Ovary (tissue), 9 donors: ENCODE measurements around the gene COX7B2. TPM values are rescaled to one million over a fixed set of nuclear protein-coding genes. Genes with fewer than 3 reads are reported as not detected.

ENCODE experiments used
- DNase-seq, 5 donors: peaks; one replicate each; pipeline ENCODE4 v3.0.0-alpha.2; 2019 to 2020
- H3K27ac ChIP-seq, 2 donors: fragments of 200-600 bp; one replicate each; pipeline versions ENCODE4 v1.5.1 to v1.8.0; 2019 to 2022
- H3K27me3 ChIP-seq: fragments of 200-600 bp; one replicate; pipeline ENCODE4 v1.8.0; 2022
- H3K36me3 ChIP-seq: fragments of 200-600 bp; sonication (generic); one replicate; pipeline ENCODE4 v1.5.1; 2019
- H3K4me1 ChIP-seq: one replicate; pipeline ENCODE4 v1.8.1; 2013; ENCODE audit warnings: mild to moderate bottlenecking, moderate library complexity; ENCODE audit not compliant: insufficient read depth
- H3K4me3 ChIP-seq: fragments of 200-600 bp; sonication (generic); one replicate; pipeline ENCODE4 v1.5.1; 2017
- H3K9me3 ChIP-seq, 2 donors: fragments of 200-600 bp in 1 of 2; sonication (generic) in 1 of 2; one replicate each; pipeline versions ENCODE4 v1.5.1 to v1.8.1; 2013 to 2019; ENCODE audit warnings: mild to moderate bottlenecking in 1 of 2, moderate library complexity in 1 of 2
- CTCF ChIP-seq, 3 donors: fragments of 450-650 bp in 2 of 3; fragments of 200-600 bp in 1 of 3; IDR thresholded peaks; one replicate each; pipeline versions ENCODE4 v1.5.1 to v1.8.0; 2016 to 2022; ENCODE audit warnings: antibody characterized with exemption in 3 of 3, mild to moderate bottlenecking in 1 of 3
- EP300 ChIP-seq: sonication (generic); formaldehyde crosslinking; IDR thresholded peaks from one replicate; pipeline ENCODE4 v1.6.1; 2017; ENCODE audit warnings: antibody characterized with exemption
- POLR2A ChIP-seq: fragments of 450-650 bp; IDR thresholded peaks from one replicate; pipeline ENCODE4 v1.6.1; 2017; ENCODE audit warnings: antibody characterized with exemption, mild to moderate bottlenecking, moderate library complexity
- WGBS, 3 donors: extraction: QIAGEN DNeasy Blood & Tissue Kit in 1 of 3; methylation state at CpG; one replicate each; pipeline versions ENCODE4 v1.1.5 to v1.1.7; 2013 to 2017; 5-methylcytosine and 5-hydroxymethylcytosine counted together
- intact Hi-C, 4 donors: fragments of 100-400 bp; cut with DNase I; formaldehyde crosslinking; loops; one replicate each; pipeline versions ENCODE4 v1.11.0 to v1.15.1; 2022 to 2023
- polyA plus RNA-seq, 2 donors: library from polyadenylated mRNA; stranded (reverse); fragments of 200-250 nt in 1 of 2; fragments of 350-450 nt in 1 of 2; fragmentation: Illumina TruSeq in 1 of 2; extraction: RNeasy Lipid Tissue Mini Kit (QIAGEN cat#74804) in 1 of 2; gene quantifications; one replicate each; pipeline ENCODE4 v1.2.3, GENCODE V29; 2013 to 2014
- total RNA-seq, 7 donors: library from RNA; depleted of rRNA in 2 of 7; stranded (reverse); fragments of >200 nt in 2 of 7; fragmentation: NEBNext Ultra II Directional in 3 of 7; extraction: Animal tissue kit (Norgen Biotek cat#: 25700) in 3 of 7; gene quantifications; one replicate each; pipeline versions ENCODE4 v1.1.0 to v1.2.4, GENCODE V29; 2016 to 2023
- donor health status: DM: no; HTN: no; CAD: no; lungs with moderate emphysema.
- donor health status: DM: no; HTN: no; CAD: no.
- donor health status: Bipolar disorder and iron deficiency.
- donor health status: DM: yes; HTN: yes; CAD: no.
- donor health status: DM: no; HTN: no; CAD: no.
- donor health status: DM: yes; HTN: yes; CAD: no.

COX7B2 gene
- total and polyA plus RNA-seq, 9 donors: not detected

GRCh38 chr4:46924789-46925529, 15.9 kb upstream of the COX7B2 start:
- H3K27ac ChIP-seq: no peak overlapping the region
- no peak for DNase-seq
- H3K36me3 ChIP-seq: no peaks in the 10 kb centered on the region
- TF ChIP-seq POLR2A (no peak), EP300 (no peak), CTCF (IDR thresholded peaks at IDR 0.05) (no peak)
- H3K27me3 ChIP-seq: no peaks in the 10 kb centered on the region
- no peak overlapping the region for H3K4me3 ChIP-seq
- intact Hi-C loops: no loop called here
- no peaks in the 10 kb centered on the region for H3K4me1 ChIP-seq
- H3K9me3 ChIP-seq: no peaks in the 10 kb centered on the region

GRCh38 chr4:46922205-46922604, 13.2 kb upstream of the COX7B2 start:
- Histone ChIP-seq H3K36me3 (no peaks in the 10 kb centered on the region), H3K4me3 (no peak overlapping the region), H3K27me3 (no peaks in the 10 kb centered on the region), H3K9me3 (no peaks in the 10 kb centered on the region), H3K27ac (no peak overlapping the region), H3K4me1 (no peaks in the 10 kb centered on the region)
- DNase-seq: no peak
- TF ChIP-seq POLR2A (no peak), EP300 (no peak)
- WGBS, 3 donors: 24 to 39% (median 30%) methylated on average over 3 of the region's 3 CpGs
- intact Hi-C loops: no loop called here

- no peaks in the 10 kb centered on the region for H3K4me1 ChIP-seq
- TF ChIP-seq CTCF (IDR thresholded peaks at IDR 0.05): no peak
- TF ChIP-seq POLR2A: no peak
- no peak for TF ChIP-seq EP300
- no peak overlapping the region for H3K27ac ChIP-seq
- WGBS, 3 donors: 77 to 91% (median 80%) methylated on average over 4 of the region's 4 CpGs
- no peaks in the 10 kb centered on the region for H3K9me3 ChIP-seq
- H3K4me3 ChIP-seq: no peak overlapping the region
- no peak for DNase-seq
- intact Hi-C loops: no loop called here
- no peaks in the 10 kb centered on the region for H3K36me3 ChIP-seq
- H3K27me3 ChIP-seq: no peaks in the 10 kb centered on the region
Observed at GRCh38 chr4:46908148-46908547, 897 bp downstream of the COX7B2 start.

GRCh38 chr4:46900082-46900481, 9.0 kb downstream of the COX7B2 start:
- WGBS, 3 donors: 0 to 40% (median 14%) methylated on average over 1 of the region's 1 CpG

More at GRCh38 chr4:46900082-46900481, 9.0 kb downstream of the COX7B2 start:
- Histone ChIP-seq H3K36me3 (no peaks in the 10 kb centered on the region), H3K4me1 (no peaks in the 10 kb centered on the region), H3K27me3 (no peaks in the 10 kb centered on the region), H3K9me3 (no peaks in the 10 kb centered on the region), H3K27ac (no peak overlapping the region), H3K4me3 (no peak overlapping the region)
- TF ChIP-seq CTCF (IDR thresholded peaks at IDR 0.05): no peak
- TF ChIP-seq POLR2A: no peak
- TF ChIP-seq EP300: no peak
- intact Hi-C loops: no loop called here
- DNase-seq: no peak
